MCF 10A (cell line): ENCODE measurements around the gene KCTD19. TPM values are rescaled to one million over a fixed set of nuclear protein-coding genes. Genes with fewer than 3 reads are reported as not detected.

ENCODE experiments used
- BruUV-seq: library from RNA; stranded (reverse); fragments of 400-500 nt; replicated peaks from 2 replicates; lab custom pipeline; 2021; lab: Mats Ljungman, UMichigan
- CTCF ChIA-PET: fragments of 300-600 bp; sonication (Branson Sonifier 250); formaldehyde crosslinking; extraction: SDS; loops from one replicate; lab custom pipeline; 2021; ENCODE audit warnings: antibody characterized with exemption, inconsistent platforms; lab: Yijun Ruan, JAX
- POLR2A ChIA-PET: fragments of 300-600, 350-650 bp; sonication (Branson Sonifier 250); formaldehyde crosslinking; extraction: SDS; loops from one replicate; lab custom pipeline; 2020; ENCODE audit warnings: antibody characterized with exemption, inconsistent platforms; lab: Yijun Ruan, JAX
- DNase-seq: peaks from one replicate; pipeline ENCODE4 v3.0.0-alpha.2; 2018; ENCODE audit not compliant: unreplicated experiment
- H3K27ac Mint-ChIP-seq: one replicate; pipeline ENCODE4 v1.8.0; 2022; ENCODE audit warnings: mild to moderate bottlenecking, low read depth, mixed read lengths; ENCODE audit not compliant: unreplicated experiment
- H3K27me3 Mint-ChIP-seq: one replicate; pipeline ENCODE4 v1.8.0; 2022; ENCODE audit warnings: mixed read lengths; ENCODE audit not compliant: insufficient read depth, unreplicated experiment
- H3K36me3 Mint-ChIP-seq: one replicate; pipeline ENCODE4 v1.8.0; 2022; ENCODE audit warnings: mild to moderate bottlenecking, moderate library complexity, mixed read lengths; ENCODE audit not compliant: insufficient read depth, unreplicated experiment
- H3K4me1 Mint-ChIP-seq: one replicate; pipeline ENCODE4 v1.8.0; 2022; ENCODE audit warnings: mixed read lengths; ENCODE audit not compliant: insufficient read depth, unreplicated experiment
- H3K4me3 Mint-ChIP-seq: one replicate; pipeline ENCODE4 v1.8.0; 2022; ENCODE audit warnings: mild to moderate bottlenecking, moderate library complexity, mixed read lengths; ENCODE audit not compliant: unreplicated experiment
- H3K9me3 Mint-ChIP-seq: one replicate; pipeline ENCODE4 v1.8.0; 2022; ENCODE audit warnings: mixed read lengths; ENCODE audit not compliant: unreplicated experiment
- intact Hi-C: fragments of 100-400 bp; cut with micrococcal nuclease; formaldehyde crosslinking; loops from 2 replicates; pipeline ENCODE4 v1.14.1; 2022
- total RNA-seq: library from RNA; stranded (reverse); gene quantifications from 2 replicates; pipeline ENCODE4 v1.2.3, GENCODE V29; 2022
- TF ChIP-seq, protein P1 (sequence below): fragments of 200-600 bp; IDR thresholded peaks from one replicate; pipeline ENCODE4 v1.8.0; 2022; ENCODE audit warnings: antibody characterized with exemption, mild to moderate bottlenecking; ENCODE audit not compliant: unreplicated experiment

Gene KCTD19
- total RNA-seq, 1 experiment from 2014 or later = not detected

DNA sequence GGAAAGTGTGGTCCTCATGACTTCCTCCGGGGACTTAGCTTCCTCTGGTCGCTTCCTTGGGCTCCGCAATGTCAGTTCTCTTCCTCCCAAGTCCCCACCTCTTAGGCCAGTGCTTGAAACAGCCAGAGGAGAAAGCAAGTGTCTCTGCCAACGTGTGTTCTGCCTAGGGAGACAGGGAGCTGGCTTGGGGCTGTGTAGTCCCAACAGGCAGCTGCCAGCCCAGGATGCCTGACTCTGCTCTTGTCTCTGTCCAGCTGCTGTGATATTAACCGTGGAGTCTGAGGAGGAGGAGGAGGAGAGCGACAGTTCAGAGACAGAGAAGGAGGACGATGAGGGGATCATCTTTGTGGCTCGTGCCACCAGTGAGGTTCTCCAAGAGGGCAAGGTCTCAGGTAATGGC lies 60.7 kb downstream of the KCTD19 start:
- TF ChIP-seq, protein P1, sequence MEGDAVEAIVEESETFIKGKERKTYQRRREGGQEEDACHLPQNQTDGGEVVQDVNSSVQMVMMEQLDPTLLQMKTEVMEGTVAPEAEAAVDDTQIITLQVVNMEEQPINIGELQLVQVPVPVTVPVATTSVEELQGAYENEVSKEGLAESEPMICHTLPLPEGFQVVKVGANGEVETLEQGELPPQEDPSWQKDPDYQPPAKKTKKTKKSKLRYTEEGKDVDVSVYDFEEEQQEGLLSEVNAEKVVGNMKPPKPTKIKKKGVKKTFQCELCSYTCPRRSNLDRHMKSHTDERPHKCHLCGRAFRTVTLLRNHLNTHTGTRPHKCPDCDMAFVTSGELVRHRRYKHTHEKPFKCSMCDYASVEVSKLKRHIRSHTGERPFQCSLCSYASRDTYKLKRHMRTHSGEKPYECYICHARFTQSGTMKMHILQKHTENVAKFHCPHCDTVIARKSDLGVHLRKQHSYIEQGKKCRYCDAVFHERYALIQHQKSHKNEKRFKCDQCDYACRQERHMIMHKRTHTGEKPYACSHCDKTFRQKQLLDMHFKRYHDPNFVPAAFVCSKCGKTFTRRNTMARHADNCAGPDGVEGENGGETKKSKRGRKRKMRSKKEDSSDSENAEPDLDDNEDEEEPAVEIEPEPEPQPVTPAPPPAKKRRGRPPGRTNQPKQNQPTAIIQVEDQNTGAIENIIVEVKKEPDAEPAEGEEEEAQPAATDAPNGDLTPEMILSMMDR = no peak
- no peak for DNase-seq
- H3K27me3 Mint-ChIP-seq = peaks cover 19% of the 10 kb centered on the region
- no TSS peak for BruUV-seq
- no peak overlapping the region for H3K27ac Mint-ChIP-seq
- ChIA-PET CTCF (interaction anchor here (0.6 to 1.7 kb wide), 5 partner anchors 18 to 255 kb away, joined by 3 to 4 read pairs (median 3); no protein-coding TSS in a partner anchor), POLR2A (interaction anchor here (0.6 to 1.2 kb wide), 3 partner anchors 11 to 42 kb away, joined by 3 to 4 read pairs (median 4); no protein-coding TSS in a partner anchor)
- H3K4me1 Mint-ChIP-seq = no peaks in the 10 kb centered on the region
- H3K36me3 Mint-ChIP-seq = no peaks in the 10 kb centered on the region
- intact Hi-C loops = no loop called here
- H3K9me3 Mint-ChIP-seq = no peaks in the 10 kb centered on the region
- no peak overlapping the region for H3K4me3 Mint-ChIP-seq

DNA sequence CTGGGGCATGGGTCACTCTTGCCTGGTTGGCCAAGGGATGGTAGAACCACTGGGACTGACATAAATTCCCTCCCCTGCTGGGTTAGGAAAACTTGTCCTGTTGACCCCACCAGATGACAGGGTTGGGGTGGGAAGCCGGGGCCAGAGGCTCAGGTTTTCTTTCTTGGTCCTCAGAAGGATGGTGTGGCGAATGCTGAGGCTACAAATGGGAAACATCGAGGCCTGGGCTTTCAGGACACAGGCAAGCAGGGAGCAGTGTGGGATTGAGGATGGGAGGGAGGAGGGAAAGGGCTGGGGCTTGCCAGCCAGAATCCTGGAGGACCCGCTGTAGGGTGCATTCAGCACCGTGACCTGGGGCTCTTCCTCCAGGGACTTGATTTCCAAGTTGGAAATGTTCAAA lies 61.7 kb downstream of the KCTD19 start:
- peaks cover 19% of the 10 kb centered on the region for H3K27me3 Mint-ChIP-seq
- H3K9me3 Mint-ChIP-seq = no peaks in the 10 kb centered on the region
- no peak for DNase-seq
- no peak overlapping the region for H3K27ac Mint-ChIP-seq
- ChIA-PET POLR2A (interaction anchor here (1.2 kb wide), 1 partner anchor 12 kb away, joined by 4 read pairs; no protein-coding TSS in a partner anchor), CTCF (interaction anchor here (1.3 kb wide), 1 partner anchor 20 kb away, joined by 7 read pairs; no protein-coding TSS in a partner anchor)
- no peaks in the 10 kb centered on the region for H3K4me1 Mint-ChIP-seq
- BruUV-seq = no TSS peak
- no peak overlapping the region for H3K4me3 Mint-ChIP-seq
- TF ChIP-seq, protein P1 = no peak
- intact Hi-C loops = no loop called here
- no peaks in the 10 kb centered on the region for H3K36me3 Mint-ChIP-seq

DNA sequence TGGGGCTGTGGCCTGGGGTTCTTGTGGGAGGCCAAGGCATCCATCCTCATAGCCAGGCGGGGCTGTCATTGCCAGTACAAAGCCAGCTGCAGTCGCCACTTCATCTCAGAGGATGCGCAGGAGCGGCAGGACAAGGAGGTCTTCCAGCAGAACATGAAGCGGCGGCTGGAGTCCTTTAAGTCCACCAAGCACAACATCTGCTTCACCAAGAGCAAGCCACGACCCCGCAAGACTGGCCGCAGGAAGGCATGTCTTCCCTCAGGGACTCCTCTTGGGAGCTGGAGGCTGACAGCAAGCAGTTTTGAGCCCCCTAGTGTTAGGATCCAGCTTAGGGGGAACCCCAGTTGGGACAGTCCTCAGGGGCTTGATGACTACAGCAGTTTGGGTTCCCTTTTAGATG lies 62.3 kb downstream of the KCTD19 start:
- Mint-ChIP-seq H3K9me3 (no peaks in the 10 kb centered on the region), H3K27ac (no peak overlapping the region), H3K36me3 (no peaks in the 10 kb centered on the region), H3K27me3 (peaks cover 19% of the 10 kb centered on the region), H3K4me3 (no peak overlapping the region), H3K4me1 (no peaks in the 10 kb centered on the region)
- DNase-seq = no peak
- intact Hi-C loops = no loop called here
- TF ChIP-seq, protein P1 = no peak
- ChIA-PET POLR2A (interaction anchor here (0.7 to 1.2 kb wide), 2 partner anchors 19 to 65 kb away, joined by 3 to 5 read pairs; no protein-coding TSS in a partner anchor), CTCF (interaction anchor here (0.6 to 1.3 kb wide), 5 partner anchors 13 to 186 kb away, joined by 3 to 7 read pairs (median 3); no protein-coding TSS in a partner anchor)
- BruUV-seq = no TSS peak

DNA sequence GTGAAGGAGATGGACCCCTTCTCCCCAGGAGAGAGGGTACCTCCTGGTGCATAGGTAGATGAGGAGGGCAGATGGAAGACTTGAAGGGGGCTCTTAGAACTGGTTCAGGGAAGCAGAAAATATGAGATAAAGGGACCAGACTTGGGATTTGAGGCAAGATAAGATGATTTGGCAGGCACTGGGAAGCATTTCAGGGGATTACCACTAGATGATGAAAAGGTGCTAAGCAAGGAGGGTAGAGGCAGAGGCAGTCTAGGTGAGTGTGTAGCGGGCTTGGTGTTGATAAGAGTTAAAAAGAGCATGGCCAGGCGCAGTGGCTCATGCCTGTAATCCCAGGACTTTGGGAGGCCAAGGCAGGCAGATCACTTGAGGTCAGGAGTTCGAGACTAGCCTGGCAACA lies 63.3 kb downstream of the KCTD19 start:
- POLR2A ChIA-PET = interaction anchor here (0.7 kb wide), 1 partner anchor 16 kb away, joined by 3 read pairs; the partner anchor contains the start of gene FHOD1
- Mint-ChIP-seq H3K27ac (no peak overlapping the region), H3K36me3 (no peaks in the 10 kb centered on the region), H3K4me3 (no peak overlapping the region), H3K27me3 (peaks cover 19% of the 10 kb centered on the region), H3K4me1 (no peaks in the 10 kb centered on the region), H3K9me3 (no peaks in the 10 kb centered on the region)
- TF ChIP-seq, protein P1 = no peak
- no TSS peak for BruUV-seq
- CTCF ChIA-PET = interaction anchor here (0.7 kb wide), 1 partner anchor 203 kb away, joined by 3 read pairs; no protein-coding TSS in a partner anchor
- intact Hi-C loops = no loop called here
- DNase-seq = no peak
